HG03457 (cell line): ENCODE results near the gene ZMPSTE24.

Experiments
- ATAC-seq: cut with Tn5 transposase; IDR thresholded peaks from one replicate; pipeline ENCODE4 v1.9.1; 2021; ENCODE audit warnings: moderate number of reproducible peaks; ENCODE audit not compliant: unreplicated experiment

The ZMPSTE24 gene

GRCh38 chr1:40303051-40303771 lies 45.2 kb downstream of the ZMPSTE24 start:
- ATAC-seq: no peak

- ATAC-seq: no peak
These were observed 45.8 kb downstream of the ZMPSTE24 start for GRCh38 chr1:40303790-40304189.

DNA sequence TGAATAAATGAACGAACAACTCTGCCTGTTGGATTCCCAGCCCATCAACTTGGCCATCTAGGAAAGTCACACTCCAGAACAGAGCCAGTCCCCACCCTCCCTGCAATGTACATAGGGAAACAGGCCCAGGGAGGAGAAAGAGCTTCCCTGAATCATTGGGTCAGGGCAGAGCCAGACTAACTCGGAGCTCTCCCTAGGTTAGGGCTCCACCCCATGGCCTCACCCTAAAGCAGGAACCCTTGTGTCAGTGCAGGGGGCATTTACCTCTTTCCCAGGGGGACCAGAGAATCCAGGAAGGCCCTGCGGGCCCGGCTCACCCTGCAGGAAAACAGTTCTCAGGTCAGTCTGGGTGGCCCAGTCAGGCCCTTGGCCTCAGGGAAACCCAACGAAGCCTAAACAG lies 47.4 kb downstream of the ZMPSTE24 start:
- no peak for ATAC-seq

DNA sequence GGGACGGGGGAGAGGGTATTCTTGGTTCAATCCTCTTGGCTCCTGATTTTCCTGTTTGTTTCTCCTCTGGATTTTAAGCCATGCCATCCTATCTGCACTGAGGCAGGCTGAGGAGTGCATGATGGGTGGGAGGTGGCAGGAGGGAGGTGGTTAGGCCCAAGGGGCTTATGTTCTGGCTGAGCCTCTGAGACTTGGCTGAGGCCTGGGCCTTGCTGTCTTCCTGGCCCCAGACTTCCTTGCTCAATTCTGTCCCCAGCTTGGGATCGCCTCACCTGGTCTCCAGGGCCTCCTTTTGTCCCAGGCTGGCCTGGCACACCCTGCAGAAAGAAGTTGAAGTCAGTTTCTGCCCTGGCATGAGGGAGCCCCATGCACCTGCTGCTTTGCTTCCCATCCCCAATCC lies 47.8 kb downstream of the ZMPSTE24 start:
- no peak for ATAC-seq

DNA sequence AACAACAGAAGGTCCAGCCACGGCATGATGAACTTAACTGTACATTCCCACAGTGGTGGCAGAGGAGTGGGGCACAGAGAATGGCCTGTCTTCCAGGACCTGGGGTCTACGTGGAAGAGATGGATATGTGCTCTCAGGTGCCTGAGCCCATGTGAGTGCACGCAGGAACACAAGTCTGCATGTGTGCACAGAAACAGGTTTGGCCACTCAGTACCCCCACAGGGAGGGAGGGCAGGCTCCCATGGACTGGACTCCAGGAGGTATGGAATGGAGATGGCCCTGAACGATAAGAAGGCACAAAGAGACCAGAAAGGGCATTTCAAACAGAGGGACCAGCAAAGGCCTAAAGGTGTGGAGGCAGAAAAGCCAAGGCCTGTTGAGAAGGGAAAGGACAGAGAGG lies 48.3 kb downstream of the ZMPSTE24 start:
- ATAC-seq: no peak

GRCh38 chr1:40307186-40307585 lies 49.1 kb downstream of the ZMPSTE24 start:
- ATAC-seq: no peak

- ATAC-seq: no peak
These were observed 50.1 kb downstream of the ZMPSTE24 start for GRCh38 chr1:40308036-40308727.

DNA sequence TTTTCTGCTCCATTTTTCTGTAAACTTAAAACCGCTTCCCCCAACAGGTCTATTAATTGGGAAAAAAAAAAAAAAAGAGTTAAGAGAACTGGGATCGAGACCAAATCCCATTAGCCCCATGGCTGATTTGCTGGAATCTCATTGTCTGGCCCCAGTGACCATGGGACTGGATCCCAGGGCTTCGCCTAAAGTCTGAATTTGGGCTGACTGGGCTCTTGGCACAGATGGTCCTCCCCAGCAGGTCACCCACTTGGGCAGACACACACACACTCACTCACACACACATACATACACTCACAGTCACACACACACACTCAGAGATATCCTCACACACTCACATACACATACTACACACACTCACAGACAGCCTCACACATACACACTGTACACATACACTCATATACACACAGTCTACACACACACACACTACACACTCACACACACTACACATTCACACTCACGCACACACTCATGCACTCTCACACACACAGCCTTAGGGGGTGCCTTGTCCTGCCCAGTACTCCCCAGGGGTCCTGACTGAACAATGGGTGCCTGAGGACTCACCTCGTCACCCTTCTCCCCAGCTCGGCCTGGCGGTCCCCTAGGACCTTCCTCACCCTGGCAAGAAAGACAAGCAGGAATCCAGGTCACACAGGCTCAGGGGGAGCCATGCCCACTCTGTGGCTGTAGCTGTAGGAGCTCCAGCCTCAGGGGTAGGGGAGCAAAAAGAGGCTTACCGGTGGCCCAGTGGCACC lies 51.5 kb downstream of the ZMPSTE24 start:
- ATAC-seq: no peak

GRCh38 chr1:40310129-40310461 lies 52.1 kb downstream of the ZMPSTE24 start:
- no peak for ATAC-seq

DNA sequence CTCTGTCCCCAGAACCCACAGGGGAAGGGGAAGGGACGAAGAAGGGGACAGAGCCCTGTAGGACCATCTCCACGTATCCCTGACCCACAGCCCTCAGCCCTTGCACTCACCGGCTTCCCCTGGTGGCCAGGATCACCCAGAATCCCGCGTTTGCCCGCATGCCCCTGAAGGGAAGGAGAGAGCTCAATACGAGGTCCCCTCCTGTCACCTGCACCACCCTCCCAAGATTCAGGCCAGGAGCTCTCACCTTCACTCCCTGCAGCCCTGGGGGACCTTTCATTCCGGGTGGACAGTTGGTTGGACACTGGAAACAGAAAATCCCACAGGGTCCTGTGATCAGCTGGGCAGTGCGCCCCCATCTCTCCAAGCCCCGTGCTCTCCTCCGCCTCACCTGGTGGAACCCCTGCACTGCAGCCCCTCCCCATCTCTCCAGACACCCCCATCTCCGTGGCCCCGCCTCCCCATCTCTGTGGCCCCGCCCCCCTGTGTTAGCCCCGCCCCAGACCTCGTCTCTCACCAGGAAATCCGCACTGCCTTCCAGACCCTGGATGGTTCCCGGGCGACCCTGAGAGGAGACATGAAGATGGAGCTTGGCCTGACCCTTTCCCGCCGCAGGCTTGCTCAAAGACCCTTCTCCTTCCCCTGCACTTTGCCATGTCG lies 53.1 kb downstream of the ZMPSTE24 start:
- ATAC-seq: no peak

DNA sequence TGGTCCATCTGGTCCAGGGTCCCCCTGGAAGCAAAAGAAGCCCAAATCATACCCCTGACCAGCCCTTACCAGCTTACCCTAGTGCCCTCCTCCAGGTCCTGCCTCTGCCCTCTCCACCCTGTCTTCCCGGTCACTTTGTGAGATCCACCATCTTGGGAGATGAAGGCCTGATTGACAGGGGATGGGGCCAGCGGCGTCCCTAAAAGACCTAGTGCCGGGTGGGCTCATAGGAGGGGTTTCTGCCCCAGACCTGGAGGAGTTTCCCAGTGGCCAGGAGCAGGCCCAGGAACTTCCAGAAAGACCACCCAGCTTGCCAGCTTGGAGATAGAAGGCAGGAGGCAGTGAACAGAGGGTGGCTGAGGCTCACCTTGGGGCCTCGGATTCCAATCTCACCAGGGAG lies 53.7 kb downstream of the ZMPSTE24 start:
- no peak for ATAC-seq

DNA sequence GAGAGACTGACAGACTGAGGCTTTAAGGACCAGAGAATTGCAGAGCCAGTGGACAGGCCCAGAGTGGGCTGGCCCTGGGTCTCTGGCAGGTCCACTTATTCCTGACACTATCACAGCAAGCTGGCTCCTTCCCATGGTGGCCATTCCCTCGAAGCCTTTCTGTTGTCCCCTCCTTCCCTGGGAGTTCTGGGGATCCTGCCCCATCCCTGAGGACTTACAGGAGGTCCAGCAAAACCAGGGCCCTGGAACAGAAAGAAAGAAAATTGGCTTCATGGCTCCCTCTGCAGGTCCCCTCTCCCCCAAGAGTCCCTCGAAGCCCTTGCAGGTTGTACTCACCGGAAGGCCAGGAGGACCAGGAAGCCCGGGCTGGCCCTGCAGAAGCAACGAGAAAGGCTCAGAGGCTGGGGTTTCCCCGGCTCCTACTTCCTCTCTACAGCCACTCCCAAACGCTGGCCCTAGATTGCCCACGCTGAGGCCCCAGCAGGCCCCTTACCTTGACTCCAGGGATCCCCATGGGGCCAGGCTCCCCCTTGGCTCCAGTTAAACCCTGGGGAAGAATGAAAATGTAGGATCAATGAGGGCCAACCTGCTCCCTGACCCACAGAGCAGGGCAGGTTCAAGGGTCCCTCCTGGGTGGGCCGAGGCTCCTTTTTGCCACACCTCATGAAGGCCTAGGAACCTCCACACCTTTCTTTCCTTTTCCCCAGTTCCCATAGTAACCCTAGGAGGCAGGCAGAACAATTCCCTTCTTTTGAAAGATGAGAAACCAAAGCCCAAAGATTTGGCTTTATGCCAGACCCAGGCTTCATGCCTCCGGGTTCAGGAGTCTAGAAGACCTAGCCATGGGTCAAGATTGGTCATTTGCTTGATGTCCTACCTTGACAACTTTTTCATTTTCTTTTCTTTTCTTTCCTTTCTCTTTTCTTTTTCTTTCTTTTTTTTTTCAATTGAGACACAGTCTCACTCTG lies 54.5 kb downstream of the ZMPSTE24 start:
- ATAC-seq: no peak

DNA sequence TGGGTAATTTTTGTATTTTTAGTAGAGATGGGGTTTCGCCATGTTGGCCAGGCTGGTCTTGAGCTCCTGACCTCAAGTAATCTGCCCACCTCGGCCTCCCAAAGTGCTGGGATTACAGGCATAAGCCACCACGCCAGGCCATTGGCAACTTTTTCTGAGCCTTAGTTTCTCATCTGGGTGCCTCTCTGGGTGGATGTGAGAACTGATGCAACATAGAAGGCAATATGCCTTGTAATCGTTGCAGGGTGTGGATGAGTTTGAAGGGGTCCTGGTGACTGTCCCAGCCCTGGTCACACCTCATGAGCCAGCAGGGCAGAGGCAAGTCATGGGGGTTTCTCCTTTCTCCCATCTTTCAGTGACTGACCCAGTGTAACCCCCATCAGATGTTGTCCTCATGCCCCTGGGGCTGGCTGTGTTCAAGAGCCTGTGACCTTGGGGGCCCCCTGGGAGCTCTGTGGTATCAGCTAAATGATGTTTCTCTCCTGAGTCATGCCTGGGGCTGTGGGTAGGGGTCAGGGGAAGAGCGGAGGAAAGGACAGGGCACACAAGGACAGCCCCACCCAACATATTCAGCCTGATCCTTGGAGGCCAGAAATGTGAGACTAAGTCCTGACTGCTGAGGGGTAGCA lies 55.4 kb downstream of the ZMPSTE24 start:
- ATAC-seq: no peak

DNA sequence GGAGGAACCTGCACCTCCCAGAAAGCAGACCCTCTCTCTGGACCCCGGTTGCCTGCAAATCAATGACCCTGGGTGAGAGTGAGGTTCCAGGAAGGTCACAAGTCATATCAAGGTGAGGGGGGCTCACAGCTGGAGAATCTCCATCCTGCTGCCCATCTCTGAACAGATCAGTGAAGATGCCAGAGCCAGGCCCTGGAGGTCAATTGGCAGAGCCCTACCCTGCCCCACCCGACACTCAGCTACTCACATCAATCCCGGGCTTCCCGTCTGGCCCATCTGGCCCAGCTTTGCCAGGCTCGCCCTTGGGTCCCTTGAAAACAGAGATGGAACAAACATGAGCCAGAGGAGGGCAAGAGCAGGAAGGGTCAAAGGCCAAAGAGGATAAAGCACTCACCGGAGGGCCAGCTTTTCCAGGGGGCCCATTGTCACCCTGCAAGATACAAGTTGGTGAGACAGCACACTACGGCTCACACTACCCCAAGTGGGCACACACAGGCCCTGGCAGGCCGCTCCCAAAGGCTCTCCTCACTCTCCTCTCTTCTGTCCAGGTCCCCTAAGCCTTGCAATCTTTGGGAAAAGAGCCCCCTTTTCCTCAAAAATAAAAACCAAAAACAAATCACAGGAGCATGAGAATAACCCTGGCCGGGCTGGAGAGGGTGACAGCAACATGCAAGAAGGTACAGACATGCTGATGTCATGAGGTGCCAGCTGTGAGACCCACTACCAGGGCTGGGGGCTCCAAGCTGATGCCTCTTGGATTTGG lies 56.1 kb downstream of the ZMPSTE24 start:
- ATAC-seq: no peak

- no peak for ATAC-seq
These were observed 56.7 kb downstream of the ZMPSTE24 start for GRCh38 chr1:40314721-40315238.

- no peak for ATAC-seq
These were observed 57.3 kb downstream of the ZMPSTE24 start for GRCh38 chr1:40315239-40315794.

GRCh38 chr1:40315795-40316594 lies 58.0 kb downstream of the ZMPSTE24 start:
- no peak for ATAC-seq
